ENCODE results near the gene PSMC5. TPM values are rescaled to one million over a fixed set of nuclear protein-coding genes. Genes with fewer than 3 reads are reported as not detected.

Gene PSMC5
- polyA plus RNA-seq, 4 donors: 156 to 190 (median 181) TPM

GRCh38 chr17:63819585-63820537 lies 7.4 kb upstream of the PSMC5 start:
- no peak for DNase-seq (ENCODE audit: low read depth in 4 of 4, low spot score in 2 of 4)

- no peak for DNase-seq (ENCODE audit: low read depth in 4 of 4, low spot score in 2 of 4)
Measured at GRCh38 chr17:63820963-63821561, 6.2 kb upstream of the PSMC5 start.

GRCh38 chr17:63821804-63822203 lies 5.4 kb upstream of the PSMC5 start:
- no peak for DNase-seq (ENCODE audit: low read depth in 4 of 4, low spot score in 2 of 4)

- DNase-seq (ENCODE audit: low read depth in 4 of 4, low spot score in 2 of 4): no peak
Measured at GRCh38 chr17:63822537-63822936, 4.7 kb upstream of the PSMC5 start.

- no peak for DNase-seq (ENCODE audit: low read depth in 4 of 4, low spot score in 2 of 4)
Measured at GRCh38 chr17:63823659-63824331, 3.4 kb upstream of the PSMC5 start.

- no peak for DNase-seq (ENCODE audit: low read depth in 4 of 4, low spot score in 2 of 4)
Measured at GRCh38 chr17:63824362-63824761, 2.9 kb upstream of the PSMC5 start.

GRCh38 chr17:63826468-63827001 lies 696 bp upstream of the PSMC5 start:
- DNase-seq (ENCODE audit: low read depth in 4 of 4, low spot score in 2 of 4): no peak

GRCh38 chr17:63827801-63828221 lies 580 bp downstream of the PSMC5 start:
- DNase-seq (ENCODE audit: low read depth in 4 of 4, low spot score in 2 of 4): no peak

- no peak for DNase-seq (ENCODE audit: low read depth in 4 of 4, low spot score in 2 of 4)
Measured at GRCh38 chr17:63828936-63829335, 1.7 kb downstream of the PSMC5 start.

GRCh38 chr17:63830278-63830677 lies 3.0 kb downstream of the PSMC5 start:
- no peak for DNase-seq (ENCODE audit: low read depth in 4 of 4, low spot score in 2 of 4)

GRCh38 chr17:63830904-63831491 lies 3.8 kb downstream of the PSMC5 start:
- no peak for DNase-seq (ENCODE audit: low read depth in 4 of 4, low spot score in 2 of 4)

- no peak for DNase-seq (ENCODE audit: low read depth in 4 of 4, low spot score in 2 of 4)
Measured at GRCh38 chr17:63831505-63831904, 4.3 kb downstream of the PSMC5 start.

GRCh38 chr17:63832014-63832413 lies 4.8 kb downstream of the PSMC5 start:
- no peak for DNase-seq (ENCODE audit: low read depth in 4 of 4, low spot score in 2 of 4)

GRCh38 chr17:63832455-63832854 lies 5.2 kb downstream of the PSMC5 start:
- no peak for DNase-seq (ENCODE audit: low read depth in 4 of 4, low spot score in 2 of 4)

GRCh38 chr17:63833026-63833740 lies 6.0 kb downstream of the PSMC5 start:
- no peak for DNase-seq (ENCODE audit: low read depth in 4 of 4, low spot score in 2 of 4)

GRCh38 chr17:63833741-63834373 lies 6.6 kb downstream of the PSMC5 start:
- no peak for DNase-seq (ENCODE audit: low read depth in 4 of 4, low spot score in 2 of 4)

- no peak for DNase-seq (ENCODE audit: low read depth in 4 of 4, low spot score in 2 of 4)
Measured at GRCh38 chr17:63834431-63835166, 7.4 kb downstream of the PSMC5 start.

- no peak for DNase-seq (ENCODE audit: low read depth in 4 of 4, low spot score in 2 of 4)
Measured at GRCh38 chr17:63835167-63835720, 8.0 kb downstream of the PSMC5 start.

GRCh38 chr17:63836811-63837210 lies 9.6 kb downstream of the PSMC5 start:
- no peak for DNase-seq (ENCODE audit: low read depth in 4 of 4, low spot score in 2 of 4)

Data from left renal cortex interstitium (tissue), 4 donors.